ENCODE data around the gene RBM4. TPM values are rescaled to one million over a fixed set of nuclear protein-coding genes. Genes with fewer than 3 reads are reported as not detected.

The RBM4 gene
- total and polyA plus RNA-seq, 9 of the 15 experiments (the other 6 are each of a cell fraction or from before 2014, with no cell fraction given), result 81.6 to 233 (median 122) TPM

DNA sequence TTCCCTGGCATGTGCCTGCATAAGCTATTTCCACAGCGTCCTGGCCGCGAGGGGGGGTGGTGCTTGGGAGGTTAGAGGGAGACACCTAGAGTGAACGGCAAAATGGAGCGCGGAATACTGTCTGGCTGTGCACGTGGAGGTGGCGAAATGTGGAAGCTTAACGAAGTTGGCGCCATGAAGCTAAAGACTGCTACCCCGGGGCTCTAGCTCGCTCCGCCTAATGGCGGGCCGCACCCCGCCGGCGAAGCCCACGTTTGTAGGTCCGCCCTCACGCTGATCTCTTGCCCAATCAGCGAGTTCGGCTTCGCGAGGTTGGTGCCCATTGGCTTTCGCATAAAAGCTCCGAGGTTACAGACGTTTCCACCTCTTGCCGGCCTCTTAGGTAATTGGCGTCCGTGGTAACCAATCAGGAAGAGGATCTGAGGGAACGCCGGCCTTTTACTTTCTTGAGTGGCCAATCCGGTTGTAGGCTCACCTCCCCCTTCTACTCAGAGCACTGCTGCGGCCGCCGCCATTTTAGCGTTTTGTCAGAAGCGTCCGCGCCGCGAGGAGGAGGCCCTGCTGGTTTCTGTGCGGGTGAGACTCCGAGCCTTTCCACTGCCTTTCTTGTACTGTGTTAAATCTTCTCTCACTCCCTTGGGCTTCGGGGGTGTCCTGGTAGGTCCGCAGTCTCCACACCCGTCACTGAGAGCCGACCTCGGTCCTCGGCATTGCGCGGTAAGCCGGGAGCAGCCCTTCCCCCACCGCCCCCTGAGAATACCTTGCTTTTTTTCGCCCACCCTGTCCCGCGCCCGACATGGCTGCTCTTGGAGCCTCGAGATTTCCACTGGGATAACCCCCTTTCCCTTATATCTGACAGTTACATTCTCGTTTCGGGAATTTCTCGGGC is at the start of gene RBM4 (continued):
- TF ChIP-seq, protein P1, sequence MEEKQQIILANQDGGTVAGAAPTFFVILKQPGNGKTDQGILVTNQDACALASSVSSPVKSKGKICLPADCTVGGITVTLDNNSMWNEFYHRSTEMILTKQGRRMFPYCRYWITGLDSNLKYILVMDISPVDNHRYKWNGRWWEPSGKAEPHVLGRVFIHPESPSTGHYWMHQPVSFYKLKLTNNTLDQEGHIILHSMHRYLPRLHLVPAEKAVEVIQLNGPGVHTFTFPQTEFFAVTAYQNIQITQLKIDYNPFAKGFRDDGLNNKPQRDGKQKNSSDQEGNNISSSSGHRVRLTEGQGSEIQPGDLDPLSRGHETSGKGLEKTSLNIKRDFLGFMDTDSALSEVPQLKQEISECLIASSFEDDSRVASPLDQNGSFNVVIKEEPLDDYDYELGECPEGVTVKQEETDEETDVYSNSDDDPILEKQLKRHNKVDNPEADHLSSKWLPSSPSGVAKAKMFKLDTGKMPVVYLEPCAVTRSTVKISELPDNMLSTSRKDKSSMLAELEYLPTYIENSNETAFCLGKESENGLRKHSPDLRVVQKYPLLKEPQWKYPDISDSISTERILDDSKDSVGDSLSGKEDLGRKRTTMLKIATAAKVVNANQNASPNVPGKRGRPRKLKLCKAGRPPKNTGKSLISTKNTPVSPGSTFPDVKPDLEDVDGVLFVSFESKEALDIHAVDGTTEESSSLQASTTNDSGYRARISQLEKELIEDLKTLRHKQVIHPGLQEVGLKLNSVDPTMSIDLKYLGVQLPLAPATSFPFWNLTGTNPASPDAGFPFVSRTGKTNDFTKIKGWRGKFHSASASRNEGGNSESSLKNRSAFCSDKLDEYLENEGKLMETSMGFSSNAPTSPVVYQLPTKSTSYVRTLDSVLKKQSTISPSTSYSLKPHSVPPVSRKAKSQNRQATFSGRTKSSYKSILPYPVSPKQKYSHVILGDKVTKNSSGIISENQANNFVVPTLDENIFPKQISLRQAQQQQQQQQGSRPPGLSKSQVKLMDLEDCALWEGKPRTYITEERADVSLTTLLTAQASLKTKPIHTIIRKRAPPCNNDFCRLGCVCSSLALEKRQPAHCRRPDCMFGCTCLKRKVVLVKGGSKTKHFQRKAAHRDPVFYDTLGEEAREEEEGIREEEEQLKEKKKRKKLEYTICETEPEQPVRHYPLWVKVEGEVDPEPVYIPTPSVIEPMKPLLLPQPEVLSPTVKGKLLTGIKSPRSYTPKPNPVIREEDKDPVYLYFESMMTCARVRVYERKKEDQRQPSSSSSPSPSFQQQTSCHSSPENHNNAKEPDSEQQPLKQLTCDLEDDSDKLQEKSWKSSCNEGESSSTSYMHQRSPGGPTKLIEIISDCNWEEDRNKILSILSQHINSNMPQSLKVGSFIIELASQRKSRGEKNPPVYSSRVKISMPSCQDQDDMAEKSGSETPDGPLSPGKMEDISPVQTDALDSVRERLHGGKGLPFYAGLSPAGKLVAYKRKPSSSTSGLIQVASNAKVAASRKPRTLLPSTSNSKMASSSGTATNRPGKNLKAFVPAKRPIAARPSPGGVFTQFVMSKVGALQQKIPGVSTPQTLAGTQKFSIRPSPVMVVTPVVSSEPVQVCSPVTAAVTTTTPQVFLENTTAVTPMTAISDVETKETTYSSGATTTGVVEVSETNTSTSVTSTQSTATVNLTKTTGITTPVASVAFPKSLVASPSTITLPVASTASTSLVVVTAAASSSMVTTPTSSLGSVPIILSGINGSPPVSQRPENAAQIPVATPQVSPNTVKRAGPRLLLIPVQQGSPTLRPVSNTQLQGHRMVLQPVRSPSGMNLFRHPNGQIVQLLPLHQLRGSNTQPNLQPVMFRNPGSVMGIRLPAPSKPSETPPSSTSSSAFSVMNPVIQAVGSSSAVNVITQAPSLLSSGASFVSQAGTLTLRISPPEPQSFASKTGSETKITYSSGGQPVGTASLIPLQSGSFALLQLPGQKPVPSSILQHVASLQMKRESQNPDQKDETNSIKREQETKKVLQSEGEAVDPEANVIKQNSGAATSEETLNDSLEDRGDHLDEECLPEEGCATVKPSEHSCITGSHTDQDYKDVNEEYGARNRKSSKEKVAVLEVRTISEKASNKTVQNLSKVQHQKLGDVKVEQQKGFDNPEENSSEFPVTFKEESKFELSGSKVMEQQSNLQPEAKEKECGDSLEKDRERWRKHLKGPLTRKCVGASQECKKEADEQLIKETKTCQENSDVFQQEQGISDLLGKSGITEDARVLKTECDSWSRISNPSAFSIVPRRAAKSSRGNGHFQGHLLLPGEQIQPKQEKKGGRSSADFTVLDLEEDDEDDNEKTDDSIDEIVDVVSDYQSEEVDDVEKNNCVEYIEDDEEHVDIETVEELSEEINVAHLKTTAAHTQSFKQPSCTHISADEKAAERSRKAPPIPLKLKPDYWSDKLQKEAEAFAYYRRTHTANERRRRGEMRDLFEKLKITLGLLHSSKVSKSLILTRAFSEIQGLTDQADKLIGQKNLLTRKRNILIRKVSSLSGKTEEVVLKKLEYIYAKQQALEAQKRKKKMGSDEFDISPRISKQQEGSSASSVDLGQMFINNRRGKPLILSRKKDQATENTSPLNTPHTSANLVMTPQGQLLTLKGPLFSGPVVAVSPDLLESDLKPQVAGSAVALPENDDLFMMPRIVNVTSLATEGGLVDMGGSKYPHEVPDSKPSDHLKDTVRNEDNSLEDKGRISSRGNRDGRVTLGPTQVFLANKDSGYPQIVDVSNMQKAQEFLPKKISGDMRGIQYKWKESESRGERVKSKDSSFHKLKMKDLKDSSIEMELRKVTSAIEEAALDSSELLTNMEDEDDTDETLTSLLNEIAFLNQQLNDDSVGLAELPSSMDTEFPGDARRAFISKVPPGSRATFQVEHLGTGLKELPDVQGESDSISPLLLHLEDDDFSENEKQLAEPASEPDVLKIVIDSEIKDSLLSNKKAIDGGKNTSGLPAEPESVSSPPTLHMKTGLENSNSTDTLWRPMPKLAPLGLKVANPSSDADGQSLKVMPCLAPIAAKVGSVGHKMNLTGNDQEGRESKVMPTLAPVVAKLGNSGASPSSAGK (IDR thresholded peaks at IDR 0.05), result peak; percentile 97
- no peak for TF ChIP-seq ZKSCAN1 (IDR thresholded peaks at IDR 0.05; ENCODE audit: low read depth, low read length)
- TF ChIP-seq ASH1L (IDR thresholded peaks at IDR 0.05; ENCODE audit: borderline replicate concordance, low read depth, partially characterized antibody), result peak; percentile 93
- TF ChIP-seq TOE1 (IDR thresholded peaks at IDR 0.05; ENCODE audit: borderline replicate concordance), result no peak; the same call in 1 of the 2 replicates
- peak; percentile 70; the same call in 1 of the 2 replicates for TF ChIP-seq TOE1 (CRISPR knock-in tag; IDR thresholded peaks at IDR 0.05; ENCODE audit: borderline replicate concordance, low read depth)
- no peak for TF ChIP-seq ZNF121 (CRISPR knock-in tag; conservative IDR thresholded peaks at IDR 0.05)
- TF ChIP-seq SRF (CRISPR knock-in tag; IDR thresholded peaks at IDR 0.05), result peak; percentile 14 to 48; a peak in 1 of 4 replicates
- TF ChIP-seq FIP1L1 (IDR thresholded peaks at IDR 0.05; ENCODE audit: low read depth, low read length, poor library complexity, severe bottlenecking), result no peak
- TF ChIP-seq TAF1 (IDR thresholded peaks at IDR 0.05; ENCODE audit: control insufficient read depth, extremely low read depth, insufficient read depth, low read length, severe bottlenecking), result peak; percentile 89
- TF ChIP-seq ZNF212 (CRISPR knock-in tag; IDR thresholded peaks at IDR 0.05), result no peak
- no peak for TF ChIP-seq ZNF431 (CRISPR knock-in tag; IDR thresholded peaks at IDR 0.05)
- peak; percentile 13; the same call in 1 of the 2 replicates for TF ChIP-seq ZNF24 (IDR thresholded peaks at IDR 0.05)
- TF ChIP-seq, protein P2, sequence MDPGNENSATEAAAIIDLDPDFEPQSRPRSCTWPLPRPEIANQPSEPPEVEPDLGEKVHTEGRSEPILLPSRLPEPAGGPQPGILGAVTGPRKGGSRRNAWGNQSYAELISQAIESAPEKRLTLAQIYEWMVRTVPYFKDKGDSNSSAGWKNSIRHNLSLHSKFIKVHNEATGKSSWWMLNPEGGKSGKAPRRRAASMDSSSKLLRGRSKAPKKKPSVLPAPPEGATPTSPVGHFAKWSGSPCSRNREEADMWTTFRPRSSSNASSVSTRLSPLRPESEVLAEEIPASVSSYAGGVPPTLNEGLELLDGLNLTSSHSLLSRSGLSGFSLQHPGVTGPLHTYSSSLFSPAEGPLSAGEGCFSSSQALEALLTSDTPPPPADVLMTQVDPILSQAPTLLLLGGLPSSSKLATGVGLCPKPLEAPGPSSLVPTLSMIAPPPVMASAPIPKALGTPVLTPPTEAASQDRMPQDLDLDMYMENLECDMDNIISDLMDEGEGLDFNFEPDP (CRISPR knock-in tag; IDR thresholded peaks at IDR 0.05), result peak; percentile 34; the same call in 1 of the 2 replicates
